Testis (tissue), 2 donors: ENCODE data around the gene RIPOR2.

Experiments
- CTCF ChIP-seq, 3 experiments: fragments of 450-650 bp in 2 of 3; fragments of 200-600 bp in 1 of 3; sonication (generic) in 1 of 3; IDR thresholded peaks; one replicate each; pipeline ENCODE4 v1.5.1; 2016 to 2019; ENCODE audit warnings: antibody characterized with exemption in 3 of 3, mild to moderate bottlenecking in 2 of 3, moderate library complexity in 1 of 3
- POLR2A ChIP-seq: fragments of 450-650 bp; IDR thresholded peaks from one replicate; pipeline ENCODE4 v1.6.1; 2017; ENCODE audit warnings: antibody characterized with exemption, mild to moderate bottlenecking, moderate library complexity

- TF ChIP-seq CTCF (IDR thresholded peaks at IDR 0.05) = no peak
- no peak for TF ChIP-seq POLR2A
These were observed 101.9 kb downstream of the RIPOR2 start for GRCh38 chr6:24833711-24834386.
